ENCODE data around the gene BCL11A.

Gene BCL11A

GRCh38 chr2:60525899-60526298 lies 27.6 kb downstream of the BCL11A start:
- DNase-seq (ENCODE audit: low spot score): no peak

DNA sequence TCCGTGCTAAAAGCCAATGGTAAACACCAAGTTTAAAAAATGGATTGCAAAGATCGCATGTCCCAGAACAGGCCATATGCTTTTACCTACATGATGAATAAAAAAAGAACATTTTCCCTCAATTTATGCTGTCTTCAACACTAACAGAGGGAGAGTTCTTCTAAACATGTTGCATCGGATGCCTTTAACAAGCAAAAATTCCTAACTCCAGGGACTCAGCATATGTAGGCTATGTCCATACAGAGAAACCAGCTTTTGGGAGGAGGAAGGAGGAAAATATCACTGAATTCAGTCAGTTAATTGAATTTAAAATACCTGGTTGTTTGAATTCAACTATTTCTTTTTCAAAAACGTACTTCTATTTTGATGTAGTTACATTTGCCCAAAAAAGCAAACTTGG lies 28.6 kb downstream of the BCL11A start:
- DNase-seq (ENCODE audit: low spot score): no peak

DNA sequence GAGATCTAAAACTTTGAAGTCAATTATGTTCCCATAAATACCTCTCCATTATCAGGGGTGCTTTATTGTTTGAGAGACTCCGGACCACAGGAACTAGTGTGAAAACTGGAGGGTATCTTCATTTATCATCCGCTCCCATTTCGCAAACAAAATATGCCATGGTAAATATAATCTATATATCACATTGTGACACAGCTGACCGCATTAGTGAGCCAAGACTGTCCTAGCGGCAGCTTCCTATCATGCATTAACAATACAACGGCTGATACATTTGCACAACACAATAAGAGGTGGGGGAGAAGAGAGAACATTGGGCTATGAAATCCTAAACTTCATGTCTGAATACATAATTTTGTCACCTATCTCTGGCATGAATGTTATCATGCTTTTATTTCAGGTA lies 29.5 kb downstream of the BCL11A start:
- no peak for DNase-seq (ENCODE audit: low spot score)

DNA sequence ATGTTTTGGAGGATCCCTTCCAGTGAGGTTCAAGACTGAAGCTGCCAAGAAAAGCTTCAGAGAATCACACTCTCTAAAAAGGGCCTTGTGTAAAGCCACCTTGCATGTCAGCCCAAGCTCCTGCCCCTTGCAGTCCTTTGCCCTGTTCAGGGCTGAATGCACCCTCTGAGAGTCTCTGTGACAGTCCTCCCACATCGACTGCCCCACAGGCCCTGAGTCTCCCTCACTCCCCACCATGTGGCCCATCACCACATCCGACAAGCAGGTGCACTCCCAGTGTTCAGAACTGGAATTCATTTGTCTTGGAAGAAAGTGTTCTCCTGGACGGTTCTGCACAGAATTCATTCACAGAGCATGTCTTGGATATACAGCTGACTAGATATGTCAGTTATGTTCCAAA lies 31.0 kb downstream of the BCL11A start:
- DNase-seq (ENCODE audit: low spot score): no peak

DNA sequence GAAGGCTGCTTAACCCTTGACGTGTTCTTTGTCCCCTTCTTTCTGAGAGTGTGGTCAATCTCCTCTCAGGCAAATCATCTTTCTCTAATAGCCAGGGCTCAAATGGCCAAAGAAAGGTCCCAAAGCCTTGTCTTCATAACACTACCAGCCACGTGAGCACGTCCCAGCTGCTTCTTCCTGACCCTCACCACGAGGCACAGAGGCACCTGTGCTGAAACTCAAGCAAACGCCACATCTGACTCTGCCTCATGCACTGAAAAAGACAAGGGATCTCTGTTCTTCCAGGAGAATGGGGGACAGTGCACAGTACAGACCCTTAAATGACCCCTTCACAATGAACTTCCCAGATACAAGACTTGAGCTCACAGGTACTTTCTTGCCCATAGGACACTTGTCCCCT lies 31.8 kb downstream of the BCL11A start:
- DNase-seq (ENCODE audit: low spot score): no peak

GRCh38 chr2:60520917-60521539 lies 32.4 kb downstream of the BCL11A start:
- no peak for DNase-seq (ENCODE audit: low spot score)

DNA sequence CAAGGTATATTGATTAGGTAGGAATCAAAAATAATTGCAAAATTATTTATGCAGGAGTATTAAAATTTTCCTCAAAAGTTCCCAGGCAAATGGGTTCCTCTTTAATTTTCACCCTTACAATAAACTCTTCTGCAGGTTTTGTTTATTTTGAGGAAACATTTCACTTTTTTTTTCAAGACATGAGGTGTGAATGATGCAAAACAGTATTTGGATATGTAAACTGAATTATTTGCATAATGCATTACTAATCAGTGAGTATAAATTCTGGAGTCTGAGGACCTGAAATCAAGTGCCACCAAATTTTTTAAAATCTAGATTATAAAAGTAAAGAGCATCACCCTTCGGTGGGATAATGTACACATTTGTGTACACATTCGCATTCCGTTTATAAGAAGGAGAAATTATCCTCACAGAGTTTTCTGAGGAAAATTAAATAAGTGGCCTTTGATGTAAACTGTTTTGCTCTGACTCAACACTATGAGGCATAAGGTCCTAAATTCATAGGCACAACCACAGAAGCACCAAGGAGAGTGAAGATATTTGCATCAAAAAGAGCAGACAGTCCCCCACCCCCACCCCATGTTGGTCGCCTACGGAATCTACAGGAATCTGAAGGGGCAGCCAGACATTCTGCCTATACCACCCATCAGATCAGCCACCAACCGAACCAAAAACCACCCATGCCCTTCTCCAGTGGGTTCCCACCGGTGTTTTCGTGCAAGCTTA lies 33.1 kb downstream of the BCL11A start:
- DNase-seq (ENCODE audit: low spot score): no peak

- DNase-seq (ENCODE audit: low spot score): no peak
These were observed 34.1 kb downstream of the BCL11A start for GRCh38 chr2:60519231-60519863.

GRCh38 chr2:60518567-60518966 lies 34.9 kb downstream of the BCL11A start:
- no peak for DNase-seq (ENCODE audit: low spot score)

DNA sequence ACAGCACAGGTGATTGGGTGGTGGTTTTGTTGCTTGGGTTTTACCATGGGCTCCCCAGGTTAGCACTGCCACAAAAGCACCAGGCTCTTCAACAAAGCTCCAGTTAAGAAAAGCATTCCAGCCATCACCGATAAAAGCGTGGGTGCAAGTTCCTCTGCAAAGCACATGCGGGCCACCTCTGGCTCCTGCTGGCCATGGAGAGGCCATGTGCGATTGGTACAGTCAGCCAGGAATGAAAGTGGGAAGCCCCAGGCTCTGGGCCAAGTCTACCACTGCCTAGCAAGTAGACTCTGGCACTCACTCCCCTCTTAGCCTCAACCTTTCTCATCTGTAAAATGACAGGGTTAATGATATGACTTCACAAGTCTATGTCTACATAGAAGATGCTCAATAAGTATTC lies 36.0 kb downstream of the BCL11A start:
- DNase-seq (ENCODE audit: low spot score): no peak

DNA sequence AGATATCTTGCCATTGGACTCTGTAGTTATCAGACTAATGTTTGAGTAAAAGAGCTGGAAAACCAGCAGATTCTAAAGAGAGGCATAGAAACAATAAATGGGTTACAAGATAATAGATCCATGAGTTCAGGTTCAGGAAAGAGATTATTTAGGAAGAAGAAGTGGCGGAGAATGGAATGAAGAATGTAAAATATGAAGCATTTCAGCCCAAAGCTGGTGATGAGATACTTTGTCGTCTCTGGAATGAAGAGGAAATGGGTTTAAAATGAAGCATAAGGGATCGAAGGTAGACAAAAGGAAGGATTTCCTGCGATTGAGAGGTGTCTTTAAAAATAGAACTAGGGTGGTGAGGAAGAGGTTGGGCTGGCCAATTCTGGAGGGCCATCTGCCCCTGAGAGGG lies 36.6 kb downstream of the BCL11A start:
- no peak for DNase-seq (ENCODE audit: low spot score)

DNA sequence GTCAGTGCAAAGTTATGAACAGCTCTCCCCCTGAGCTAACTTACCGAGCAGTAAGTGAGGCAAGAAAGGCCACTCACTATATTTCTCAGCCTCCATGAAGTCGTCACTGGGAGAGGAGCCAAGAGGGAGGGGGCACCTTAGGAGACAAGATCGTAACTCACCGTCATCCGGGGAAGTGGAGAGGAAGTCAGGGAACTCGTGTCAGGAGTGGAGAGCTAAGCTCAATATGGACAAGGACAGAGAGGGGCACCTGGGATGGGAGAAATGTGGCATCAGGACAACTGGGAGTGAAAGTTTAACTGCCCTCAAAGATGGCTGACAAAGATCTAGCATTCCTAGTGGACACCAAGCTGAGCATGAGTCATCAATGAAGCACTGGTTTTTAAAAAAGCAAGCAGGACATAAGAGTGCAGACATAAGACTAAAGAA lies 37.1 kb downstream of the BCL11A start:
- no peak for DNase-seq (ENCODE audit: low spot score)

GRCh38 chr2:60515721-60516226 lies 37.7 kb downstream of the BCL11A start:
- no peak for DNase-seq (ENCODE audit: low spot score)

- no peak for DNase-seq (ENCODE audit: low spot score)
These were observed 39.5 kb downstream of the BCL11A start for GRCh38 chr2:60513996-60514395.

GRCh38 chr2:60513191-60513590 lies 40.3 kb downstream of the BCL11A start:
- DNase-seq (ENCODE audit: low spot score): no peak

- no peak for DNase-seq (ENCODE audit: low spot score)
These were observed 40.8 kb downstream of the BCL11A start for GRCh38 chr2:60512641-60513040.

- no peak for DNase-seq (ENCODE audit: low spot score)
These were observed 41.3 kb downstream of the BCL11A start for GRCh38 chr2:60512062-60512622.

- DNase-seq (ENCODE audit: low spot score): no peak
These were observed 42.7 kb downstream of the BCL11A start for GRCh38 chr2:60510713-60511112.

DNA sequence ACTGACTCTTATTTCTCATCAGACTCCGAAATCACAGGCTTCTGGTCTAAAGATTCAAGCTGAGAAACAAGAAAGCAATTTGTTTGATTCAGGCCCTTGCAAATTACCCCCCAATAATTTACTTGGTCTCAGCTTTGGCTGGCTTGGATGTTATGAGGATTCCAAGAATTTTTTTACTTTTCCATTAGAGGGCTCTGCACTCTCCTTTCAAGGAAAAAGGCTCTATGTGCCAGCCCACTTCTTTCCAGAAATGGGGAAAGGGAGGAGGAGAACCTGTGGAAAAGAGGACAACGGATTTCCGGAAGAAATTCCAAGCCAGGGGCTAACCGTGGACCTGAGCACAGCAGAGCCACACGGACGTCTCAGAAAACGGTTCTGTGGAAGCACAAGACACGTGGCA lies 44.4 kb downstream of the BCL11A start:
- DNase-seq (ENCODE audit: low spot score): no peak

GRCh38 chr2:60508339-60508917 lies 45.0 kb downstream of the BCL11A start:
- no peak for DNase-seq (ENCODE audit: low spot score)

DNA sequence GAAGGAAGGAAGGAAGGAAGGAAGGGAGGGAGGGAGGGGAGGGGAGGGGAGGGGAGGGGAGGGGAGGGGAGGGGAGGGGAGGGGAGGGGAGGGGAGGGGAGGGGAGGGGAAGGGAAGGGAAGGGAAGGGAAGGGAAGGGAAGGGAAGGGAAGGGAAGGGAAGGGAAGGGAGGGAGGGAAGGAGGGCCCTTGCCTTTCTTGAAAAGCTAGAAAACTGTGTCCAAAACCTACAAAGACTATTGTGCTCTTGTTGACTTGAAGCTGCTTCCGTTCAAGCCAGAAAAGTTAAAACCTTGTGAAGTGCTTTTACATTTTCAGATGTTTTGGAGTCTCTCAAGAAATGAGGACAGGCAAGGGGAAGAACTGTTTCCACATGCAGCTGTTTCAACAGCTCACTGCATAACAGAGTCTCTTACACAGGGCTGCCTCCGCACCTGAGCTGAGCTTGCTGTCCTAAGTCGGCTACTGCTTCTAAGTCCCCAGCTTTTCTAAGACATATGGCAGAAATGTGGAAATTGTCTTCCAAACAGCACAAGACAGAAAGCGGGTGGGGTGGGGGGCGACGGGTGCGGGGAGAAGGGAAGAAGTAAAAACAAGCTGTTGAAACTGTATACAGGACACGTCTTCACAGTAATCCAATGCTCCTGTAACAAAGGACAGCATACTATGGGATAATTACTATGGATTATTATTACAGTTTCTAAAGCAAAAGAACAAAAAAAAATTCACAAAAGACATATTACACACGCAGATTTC lies 46.1 kb downstream of the BCL11A start:
- DNase-seq (ENCODE audit: low spot score): no peak

GRCh38 chr2:60505880-60506260 lies 47.6 kb downstream of the BCL11A start:
- peak; percentile 57 for DNase-seq (ENCODE audit: low spot score)
